PC-9 (cell line): ENCODE measurements around the gene RNF212. TPM values are rescaled to one million over a fixed set of nuclear protein-coding genes. Genes with fewer than 3 reads are reported as not detected.

Experiments used
- BruUV-seq: library from RNA; stranded (reverse); fragments of 400-500 nt; replicated peaks from 2 replicates; lab custom pipeline; 2021; lab: Mats Ljungman, UMichigan
- CTCF ChIA-PET: fragments of 300-600 bp; sonication (Branson Sonifier 250); formaldehyde crosslinking; loops from one replicate; lab custom pipeline; 2022; ENCODE audit warnings: antibody characterized with exemption; lab: Charles Lee
- POLR2A ChIA-PET: fragments of 300-600 bp; sonication (Branson Sonifier 250); formaldehyde crosslinking; loops from one replicate; lab custom pipeline; 2022; ENCODE audit warnings: antibody characterized with exemption; ENCODE audit not compliant: unreplicated experiment; lab: Charles Lee
- DNase-seq, 2 experiments: peaks; one replicate each; pipeline versions ENCODE4 v3.0.0 to v3.0.0-alpha.2; 2015 to 2022; ENCODE audit warnings: mixed read lengths in 1 of 2
- H2AFZ ChIP-seq: fragments of 200-600 bp; sonication (generic); 2 replicates; pipeline ENCODE4 v1.8.1; 2017; ENCODE audit warnings: antibody characterized with exemption
- H3F3A ChIP-seq: fragments of 200-600 bp; sonication (generic); 2 replicates; pipeline ENCODE4 v1.8.1; 2017; ENCODE audit warnings: antibody characterized with exemption, mild to moderate bottlenecking, low read depth; ENCODE audit not compliant: insufficient read depth
- H3K27ac ChIP-seq: fragments of 200-600 bp; sonication (generic); 2 replicates; pipeline ENCODE4 v1.6.1; 2016; ENCODE audit warnings: mixed run types
- H3K27me3 ChIP-seq: fragments of 200-600 bp; sonication (generic); 2 replicates; pipeline ENCODE4 v1.6.1; 2016; ENCODE audit warnings: low read depth, mixed run types; ENCODE audit not compliant: insufficient read depth
- H3K36me3 ChIP-seq: fragments of 200-600 bp; sonication (generic); 2 replicates; pipeline ENCODE4 v1.6.1; 2016; ENCODE audit warnings: low read depth, mixed run types
- H3K4me1 ChIP-seq: fragments of 200-600 bp; sonication (generic); replicated peaks from 2 replicates; pipeline ENCODE4 v1.6.1; 2016; ENCODE audit warnings: mixed run types; ENCODE audit not compliant: insufficient read depth
- H3K4me2 ChIP-seq: fragments of 200-600 bp; sonication (generic); 2 replicates; pipeline ENCODE4 v1.6.1; 2017; ENCODE audit warnings: mixed run types
- H3K4me3 ChIP-seq: fragments of 200-600 bp; sonication (generic); 2 replicates; pipeline ENCODE4 v1.6.1; 2016; ENCODE audit warnings: mixed run types
- H3K79me2 ChIP-seq: fragments of 200-600 bp; sonication (generic); 2 replicates; pipeline ENCODE4 v1.6.1; 2017; ENCODE audit warnings: low read depth, mixed run types
- H3K9me2 ChIP-seq: fragments of 200-600 bp; sonication (generic); 2 replicates; pipeline ENCODE4 v1.8.1; 2017; ENCODE audit warnings: mild to moderate bottlenecking; ENCODE audit not compliant: insufficient read depth
- H3K9me3 ChIP-seq: fragments of 200-600 bp; sonication (generic); 2 replicates; pipeline ENCODE4 v1.8.1; 2016; ENCODE audit warnings: low read depth; ENCODE audit not compliant: insufficient read depth
- H4K20me1 ChIP-seq: fragments of 200-600 bp; sonication (generic); 2 replicates; pipeline ENCODE4 v1.8.1; 2017; ENCODE audit not compliant: insufficient read depth
- EZH2 ChIP-seq: fragments of 200-600 bp; sonication (generic); IDR thresholded peaks from 2 replicates; pipeline ENCODE4 v1.8.0; 2017; ENCODE audit warnings: antibody characterized with exemption, low read depth
- intact Hi-C: fragments of 100-400 bp; cut with micrococcal nuclease; formaldehyde crosslinking; loops from one replicate; pipeline ENCODE4 v1.10.0; 2022; ENCODE audit not compliant: unreplicated experiment
- total RNA-seq: library from RNA; stranded (reverse); gene quantifications from 2 replicates; pipeline ENCODE4 v1.2.3, GENCODE V29; 2021
- TF ChIP-seq, protein P1 (sequence below): fragments of 200-600 bp; sonication (generic); conservative IDR thresholded peaks from 2 replicates; pipeline ENCODE4 v1.6.1; 2017; ENCODE audit warnings: mixed run types, antibody characterized with exemption, mild to moderate bottlenecking, moderate library complexity

Gene RNF212
- total RNA-seq, 1 experiment from 2014 or later, result 4.2 TPM

DNA sequence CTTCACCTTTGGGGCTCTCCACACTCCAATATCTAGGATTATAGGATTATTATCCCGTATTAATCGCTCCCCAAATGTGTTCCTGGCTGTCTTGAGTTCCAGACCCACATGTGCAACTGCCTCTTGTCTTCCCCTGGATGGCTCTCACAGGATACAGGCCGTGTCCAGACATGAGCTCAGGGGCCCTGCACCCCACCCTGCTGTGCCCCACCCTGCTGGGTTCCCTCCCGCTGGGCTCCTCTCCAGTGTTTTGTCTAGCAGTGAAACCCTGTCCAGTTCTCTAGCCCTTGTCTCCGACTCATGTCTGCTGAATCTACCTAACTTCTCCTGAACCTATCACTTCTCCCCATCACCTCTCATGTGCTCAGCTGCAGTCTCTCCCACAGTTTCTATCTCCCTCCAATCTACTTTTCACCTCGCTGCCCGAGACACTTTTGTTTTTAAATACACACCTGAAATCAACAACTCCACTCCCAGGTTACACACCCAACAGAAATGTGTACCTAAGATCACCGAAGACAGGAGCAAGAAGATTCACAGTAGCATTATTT lies 2.0 kb downstream of the RNF212 start:
- Histone ChIP-seq H3K27ac (no peak overlapping the region), H3K4me3 (no peak overlapping the region), H3F3A (peaks cover 20% of the 10 kb centered on the region), H3K36me3 (no peaks in the 10 kb centered on the region), H3K79me2 (no peaks in the 10 kb centered on the region), H3K9me3 (no peaks in the 10 kb centered on the region; the same call in 1 of the 2 replicates), H3K27me3 (peaks cover 30% of the 10 kb centered on the region), H3K4me1 (peaks cover 14% of the 10 kb centered on the region), H3K4me2 (no peak overlapping the region), H2AFZ (no peak overlapping the region), H3K9me2 (no peaks in the 10 kb centered on the region), H4K20me1 (no peaks in the 10 kb centered on the region)
- ChIA-PET CTCF (no interaction called here), POLR2A (no interaction called here)
- intact Hi-C loops, result no loop called here
- no peak for DNase-seq
- BruUV-seq, result no TSS peak
- no peak for TF ChIP-seq EZH2
- TF ChIP-seq, protein P1, sequence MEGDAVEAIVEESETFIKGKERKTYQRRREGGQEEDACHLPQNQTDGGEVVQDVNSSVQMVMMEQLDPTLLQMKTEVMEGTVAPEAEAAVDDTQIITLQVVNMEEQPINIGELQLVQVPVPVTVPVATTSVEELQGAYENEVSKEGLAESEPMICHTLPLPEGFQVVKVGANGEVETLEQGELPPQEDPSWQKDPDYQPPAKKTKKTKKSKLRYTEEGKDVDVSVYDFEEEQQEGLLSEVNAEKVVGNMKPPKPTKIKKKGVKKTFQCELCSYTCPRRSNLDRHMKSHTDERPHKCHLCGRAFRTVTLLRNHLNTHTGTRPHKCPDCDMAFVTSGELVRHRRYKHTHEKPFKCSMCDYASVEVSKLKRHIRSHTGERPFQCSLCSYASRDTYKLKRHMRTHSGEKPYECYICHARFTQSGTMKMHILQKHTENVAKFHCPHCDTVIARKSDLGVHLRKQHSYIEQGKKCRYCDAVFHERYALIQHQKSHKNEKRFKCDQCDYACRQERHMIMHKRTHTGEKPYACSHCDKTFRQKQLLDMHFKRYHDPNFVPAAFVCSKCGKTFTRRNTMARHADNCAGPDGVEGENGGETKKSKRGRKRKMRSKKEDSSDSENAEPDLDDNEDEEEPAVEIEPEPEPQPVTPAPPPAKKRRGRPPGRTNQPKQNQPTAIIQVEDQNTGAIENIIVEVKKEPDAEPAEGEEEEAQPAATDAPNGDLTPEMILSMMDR, result no peak

DNA sequence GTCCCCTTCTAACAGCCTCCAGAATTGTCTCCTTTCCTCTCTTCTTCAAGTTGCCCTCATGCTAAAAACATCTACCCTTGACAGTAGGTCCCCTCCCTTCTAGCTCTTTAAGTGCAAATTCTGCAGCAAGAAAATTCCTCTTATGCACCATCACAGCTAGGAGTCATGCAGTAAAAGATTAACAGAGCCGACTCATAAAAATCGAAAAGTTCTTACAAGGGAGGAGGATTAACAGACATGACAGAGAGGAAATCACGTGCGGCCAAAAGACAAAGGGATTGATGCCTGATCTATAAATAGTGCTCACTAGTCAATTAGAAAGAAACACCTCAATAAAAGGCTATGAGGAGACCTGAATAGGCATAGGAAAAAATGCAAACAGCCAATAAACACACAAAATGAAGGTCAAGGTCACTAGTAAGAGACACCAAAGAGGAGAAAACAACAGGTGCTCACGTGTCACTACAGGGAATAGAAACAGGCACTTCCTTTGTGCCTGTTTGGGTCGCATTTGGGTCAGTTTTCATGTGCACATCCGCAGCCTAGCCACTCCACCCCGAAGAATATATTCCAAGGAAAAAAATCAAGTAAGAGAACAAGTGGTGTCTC lies 3.4 kb downstream of the RNF212 start:
- POLR2A ChIA-PET, result no interaction called here

DNA sequence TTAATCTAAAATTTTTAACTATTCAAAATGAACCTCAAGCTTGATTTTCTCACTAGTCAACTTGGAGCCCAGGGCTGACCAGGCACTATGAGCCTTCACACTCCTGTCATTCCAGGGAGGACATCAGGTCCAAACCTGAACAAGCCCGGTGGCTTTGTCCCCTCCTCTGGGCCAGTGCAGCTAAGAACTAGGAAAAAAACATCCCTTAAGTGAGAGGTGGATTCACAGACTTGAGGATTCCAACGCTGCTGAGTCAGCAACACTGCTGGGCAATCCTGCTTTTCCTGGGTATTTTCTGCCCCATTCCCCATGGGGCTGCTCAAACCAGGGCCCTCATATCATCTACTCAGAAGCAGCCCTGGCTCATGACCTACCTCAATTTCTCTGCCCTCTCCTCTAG lies 4.0 kb downstream of the RNF212 start:
- no peak overlapping the region for H3K27ac ChIP-seq
- H3K9me2 ChIP-seq, result no peaks in the 10 kb centered on the region
- no peaks in the 10 kb centered on the region; the same call in 1 of the 2 replicates for H3K9me3 ChIP-seq
- H3K27me3 ChIP-seq, result peaks cover 30% of the 10 kb centered on the region
- intact Hi-C loops, result no loop called here
- H3F3A ChIP-seq, result peaks cover 9% of the 10 kb centered on the region
- no peak overlapping the region for H2AFZ ChIP-seq
- TF ChIP-seq, protein P1, result no peak
- no peak for TF ChIP-seq EZH2
- H4K20me1 ChIP-seq, result no peaks in the 10 kb centered on the region
- no peak overlapping the region for H3K4me2 ChIP-seq
- CTCF ChIA-PET, result no interaction called here
- POLR2A ChIA-PET, result no interaction called here
- BruUV-seq, result no TSS peak
- DNase-seq, result no peak
- H3K79me2 ChIP-seq, result no peaks in the 10 kb centered on the region
- no peak overlapping the region for H3K4me3 ChIP-seq
- H3K4me1 ChIP-seq, result no peaks in the 10 kb centered on the region
- no peaks in the 10 kb centered on the region for H3K36me3 ChIP-seq

More for the DNA sequence above, 3.4 kb downstream of the RNF212 start:
- H3K27ac ChIP-seq, result no peak overlapping the region
- H3K36me3 ChIP-seq, result no peaks in the 10 kb centered on the region
- H3K27me3 ChIP-seq, result peaks cover 30% of the 10 kb centered on the region
- no peaks in the 10 kb centered on the region; the same call in 1 of the 2 replicates for H3K9me3 ChIP-seq
- CTCF ChIA-PET, result no interaction called here
- no peak overlapping the region for H3K4me3 ChIP-seq
- DNase-seq, result no peak
- no peak overlapping the region for H2AFZ ChIP-seq
- no peaks in the 10 kb centered on the region for H4K20me1 ChIP-seq
- H3K79me2 ChIP-seq, result no peaks in the 10 kb centered on the region
- TF ChIP-seq, protein P1, result no peak
- no peak for TF ChIP-seq EZH2
- intact Hi-C loops, result no loop called here
- H3K4me2 ChIP-seq, result no peak overlapping the region
- no TSS peak for BruUV-seq
- H3K9me2 ChIP-seq, result no peaks in the 10 kb centered on the region
- H3K4me1 ChIP-seq, result peaks cover 6% of the 10 kb centered on the region
- peaks cover 16% of the 10 kb centered on the region for H3F3A ChIP-seq
